Kasumi-1 (cell line): ENCODE results near the gene SLC35A5.

Experiments
- DNase-seq, 2 experiments: peaks; one replicate each; lab custom pipeline; 2025; lab: John Stamatoyannopoulos, UW

Gene SLC35A5

DNA sequence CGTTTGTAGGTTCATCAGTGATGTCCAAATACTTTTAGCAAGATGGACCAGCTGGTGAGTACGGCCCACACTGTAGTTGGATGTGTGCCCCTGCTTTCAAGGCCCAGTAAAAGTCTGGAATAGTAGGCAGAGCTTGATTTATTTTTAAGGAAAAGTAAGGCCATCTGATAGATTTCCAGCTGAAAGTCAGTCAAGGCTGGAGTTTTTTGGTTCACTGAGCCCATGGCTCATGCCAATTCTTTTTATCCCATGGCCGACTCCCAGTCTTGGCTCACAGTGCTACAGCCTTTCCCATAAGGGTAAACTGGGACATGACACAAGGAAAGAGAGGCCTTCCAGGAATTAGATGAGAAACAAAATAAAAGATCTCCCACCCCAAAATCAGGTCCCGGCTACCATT is 65.6 kb downstream of the SLC35A5 start:
- DNase-seq, result no peak

DNA sequence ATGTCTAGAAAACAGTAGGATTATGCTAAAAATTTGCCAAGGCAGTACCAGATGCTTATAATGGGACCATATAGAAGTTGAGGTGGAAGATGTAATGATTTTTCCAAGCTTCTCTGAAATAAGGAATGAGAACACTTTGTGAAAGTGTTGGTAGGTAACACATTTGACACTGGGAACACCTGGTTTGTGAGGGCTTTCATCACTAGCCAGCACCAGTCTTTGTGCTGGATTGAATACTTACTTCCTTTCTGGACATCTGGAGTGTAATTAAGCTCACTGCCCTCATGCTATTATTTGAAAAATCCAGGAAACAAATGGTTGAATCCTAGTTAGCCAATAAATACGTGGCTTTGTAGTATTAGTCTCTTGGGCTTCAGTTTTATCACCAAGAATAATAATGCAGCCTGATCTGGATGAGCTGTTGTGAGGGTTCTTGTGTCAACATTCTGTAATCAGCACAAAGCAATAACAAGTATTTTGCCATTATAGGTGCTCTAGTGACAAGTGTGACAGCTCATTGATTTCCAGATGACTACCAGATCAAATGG is 66.1 kb downstream of the SLC35A5 start:
- DNase-seq, result no peak

DNA sequence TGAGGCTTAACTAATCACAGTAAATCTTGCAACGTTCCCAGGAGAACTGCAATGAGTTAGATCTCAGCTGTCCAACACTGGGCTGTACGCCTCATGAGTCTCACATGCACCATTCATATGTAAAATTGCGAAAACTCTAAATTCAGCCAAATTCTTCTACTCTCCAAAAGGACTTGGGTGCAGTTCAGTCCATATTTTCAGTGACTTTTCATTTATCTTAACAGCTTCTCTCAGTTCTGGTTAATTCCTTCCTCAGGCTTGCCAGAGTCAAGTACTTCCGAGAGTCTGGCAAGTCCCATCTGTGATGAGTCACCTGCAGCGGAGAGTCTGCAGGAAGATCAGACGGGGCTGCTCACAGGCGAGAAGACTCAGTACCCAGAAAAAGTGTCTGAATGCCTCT is 67.6 kb downstream of the SLC35A5 start:
- peak; percentile 19 to 51 for DNase-seq

DNA sequence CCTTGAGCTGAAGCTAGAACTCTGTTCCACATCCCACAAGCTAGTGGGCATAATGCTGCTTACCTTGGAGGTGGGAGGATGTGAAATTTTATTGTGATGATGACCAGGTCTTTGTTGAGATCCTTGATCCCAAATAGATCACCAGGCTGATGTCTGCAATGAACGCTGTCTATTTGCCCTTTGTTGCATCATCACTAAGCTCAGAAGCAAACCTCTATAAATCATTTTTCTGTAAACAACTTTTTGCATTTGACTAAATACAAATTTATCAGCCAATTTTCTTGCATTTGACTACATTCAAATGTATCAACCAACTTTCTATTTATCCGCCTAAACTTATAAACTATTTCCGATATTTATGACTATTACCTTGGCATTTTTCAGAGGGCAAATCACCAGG is 69.4 kb downstream of the SLC35A5 start:
- no peak for DNase-seq

DNA sequence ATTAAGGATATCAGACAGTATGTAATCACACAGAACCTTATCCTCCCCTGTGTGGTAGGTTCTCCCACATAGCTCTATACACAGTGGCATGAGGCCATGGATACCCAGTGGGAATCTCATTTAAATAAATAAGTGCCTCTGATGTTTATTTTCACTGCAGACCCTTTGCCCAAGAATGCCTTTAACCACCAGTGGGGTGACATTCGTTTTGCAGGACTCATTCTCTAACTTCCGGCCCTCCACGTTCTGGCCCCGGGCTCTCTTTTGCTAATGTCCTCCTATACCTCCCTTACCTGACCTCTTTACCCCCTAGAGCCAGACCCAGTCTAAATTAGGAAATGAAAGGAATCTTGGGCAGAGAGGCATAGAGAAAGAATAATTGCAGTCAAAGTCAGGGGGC is 70.8 kb downstream of the SLC35A5 start:
- DNase-seq, result no peak

DNA sequence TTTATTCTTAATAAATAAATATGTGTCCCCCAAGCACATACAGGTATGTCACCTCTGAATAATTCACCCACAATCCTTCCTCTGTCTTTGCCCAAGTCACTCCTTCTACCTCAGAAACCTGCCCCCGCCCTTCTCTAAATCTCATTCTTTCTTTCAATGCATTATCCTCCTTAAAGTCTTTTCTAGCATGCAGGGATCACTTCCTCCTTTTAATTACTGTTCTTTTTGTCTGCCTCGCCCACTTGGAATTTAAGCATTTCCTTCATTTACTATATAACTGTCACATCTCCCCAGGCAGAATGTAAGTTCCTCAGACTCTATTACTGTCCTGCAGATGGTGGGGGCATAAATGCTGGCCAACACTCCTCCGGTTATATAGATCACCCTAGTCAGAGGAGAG is 71.3 kb downstream of the SLC35A5 start:
- DNase-seq, result no peak

DNA sequence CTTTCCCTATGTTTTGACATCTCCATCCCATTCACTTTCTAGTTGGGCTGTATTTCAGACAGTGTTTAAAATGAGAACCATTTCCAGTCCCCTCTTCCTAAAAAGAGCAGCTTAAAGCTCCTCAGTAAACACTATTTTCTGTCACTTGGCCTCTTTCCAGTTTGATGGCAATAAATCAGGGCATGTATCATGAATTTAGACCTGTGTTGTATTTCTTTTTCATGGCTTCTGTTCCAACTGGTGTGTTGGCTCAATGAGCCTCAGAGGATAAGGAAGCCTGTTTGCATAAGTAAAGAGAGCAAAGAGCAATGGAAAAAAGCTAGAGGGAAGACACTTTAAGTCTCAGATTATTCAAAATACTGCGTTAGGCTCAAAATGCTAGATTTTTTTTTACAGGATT is 71.9 kb downstream of the SLC35A5 start:
- no peak for DNase-seq

DNA sequence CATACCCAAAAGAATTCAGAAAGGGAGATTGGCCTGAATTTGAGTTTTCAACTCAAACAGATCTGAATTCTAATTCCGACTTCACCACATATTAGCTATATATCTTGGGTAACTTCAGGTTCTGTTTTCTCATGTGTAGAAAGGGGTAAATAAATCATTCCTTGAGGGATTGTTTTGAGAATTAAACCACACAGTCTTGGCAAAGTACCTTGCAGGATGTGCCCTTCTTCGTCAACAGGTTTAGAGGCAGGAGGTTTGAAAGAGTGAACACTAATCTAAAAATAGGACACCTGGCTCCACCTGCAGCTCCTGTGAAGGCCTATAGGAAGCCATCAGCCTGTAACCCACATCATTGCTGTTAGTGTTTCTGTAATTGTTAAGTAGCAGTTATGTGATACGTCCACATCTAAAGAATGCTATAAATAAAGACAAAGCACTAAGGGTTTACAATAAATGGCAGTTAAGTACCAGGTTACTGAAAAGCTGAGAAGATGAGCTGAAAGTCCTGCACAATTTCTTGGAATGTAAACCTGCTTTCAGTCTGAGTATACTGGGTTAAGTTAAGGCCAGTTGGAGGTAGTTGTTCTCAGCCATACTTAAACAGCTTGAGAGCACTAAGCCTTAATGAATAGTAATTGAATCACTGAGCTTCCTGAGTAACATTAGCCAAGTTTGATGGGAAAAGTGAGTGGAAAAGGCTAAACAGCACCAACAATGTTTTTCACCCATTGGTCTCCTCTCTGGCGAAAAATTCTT is 73.1 kb downstream of the SLC35A5 start:
- no peak for DNase-seq
